HG03442 (cell line): ENCODE measurements around the gene EXOG.

ENCODE experiments used
- ATAC-seq: cut with Tn5 transposase; IDR thresholded peaks from one replicate; pipeline ENCODE4 v1.9.1; 2021; ENCODE audit warnings: mild to moderate bottlenecking, moderate library complexity; ENCODE audit not compliant: unreplicated experiment

The EXOG gene

GRCh38 chr3:38543586-38543985 is 47.4 kb downstream of the EXOG start:
- no peak for ATAC-seq

GRCh38 chr3:38544926-38545325 is 48.8 kb downstream of the EXOG start:
- ATAC-seq = no peak

- ATAC-seq = no peak
Observed at GRCh38 chr3:38545550-38545949, 49.4 kb downstream of the EXOG start.

DNA sequence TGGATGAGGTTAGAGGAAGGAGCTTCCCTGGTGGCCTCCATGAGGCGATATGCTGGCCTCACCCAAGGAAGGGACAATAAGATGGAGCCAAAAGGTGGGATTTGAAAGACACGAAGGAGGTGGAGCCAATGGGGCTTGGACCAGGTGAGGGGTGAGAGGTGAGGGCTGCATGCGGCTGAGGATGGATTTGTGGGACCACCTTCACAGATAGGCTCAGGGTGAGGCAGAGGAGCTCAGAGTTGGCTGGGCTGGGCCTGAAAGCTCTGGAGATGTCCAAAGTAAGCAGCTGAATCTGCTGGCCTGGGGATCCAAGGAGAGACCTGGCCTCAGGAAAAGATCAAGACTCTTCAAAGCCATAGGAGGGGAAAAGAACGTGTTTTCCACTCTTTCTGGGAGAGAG is 49.8 kb downstream of the EXOG start:
- ATAC-seq = no peak

DNA sequence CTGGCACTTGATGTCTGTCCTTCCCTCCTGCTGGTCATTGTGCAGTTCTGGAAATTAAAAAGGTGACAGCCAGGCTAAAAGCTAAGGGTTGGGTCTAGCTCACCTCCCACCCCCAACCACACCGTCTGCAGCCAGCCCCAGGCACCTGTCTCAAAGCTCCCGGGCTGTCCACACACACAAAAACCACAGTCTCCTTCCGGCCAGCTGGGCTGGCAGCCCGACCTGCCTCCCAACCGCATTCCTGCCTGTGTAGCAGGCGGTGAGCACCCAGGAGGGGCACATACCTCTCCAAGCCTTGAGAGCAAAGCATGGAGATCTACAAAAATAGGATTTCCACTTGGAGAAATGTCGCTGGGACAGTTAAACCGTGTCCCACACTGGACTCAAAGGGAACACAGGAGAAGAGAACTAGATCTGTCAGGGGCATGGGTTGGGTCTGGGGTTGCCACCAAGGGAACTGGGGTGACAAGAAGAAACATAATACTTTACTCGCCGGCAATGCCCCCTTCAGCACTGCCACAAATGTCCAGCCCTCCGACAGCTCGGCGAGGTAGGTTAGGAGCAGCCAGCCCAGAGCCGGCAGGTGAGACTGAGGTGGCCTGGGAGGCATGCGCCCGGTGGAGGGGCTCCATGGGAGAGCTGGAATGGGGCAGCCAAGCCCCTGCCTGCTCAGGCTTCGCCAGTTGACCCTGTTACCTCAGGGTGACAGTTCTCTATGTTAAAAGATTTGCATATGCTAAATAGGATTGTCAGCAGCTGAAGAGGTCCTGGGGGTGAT is 52.2 kb downstream of the EXOG start:
- no peak for ATAC-seq

GRCh38 chr3:38549082-38549481 is 52.9 kb downstream of the EXOG start:
- no peak for ATAC-seq

DNA sequence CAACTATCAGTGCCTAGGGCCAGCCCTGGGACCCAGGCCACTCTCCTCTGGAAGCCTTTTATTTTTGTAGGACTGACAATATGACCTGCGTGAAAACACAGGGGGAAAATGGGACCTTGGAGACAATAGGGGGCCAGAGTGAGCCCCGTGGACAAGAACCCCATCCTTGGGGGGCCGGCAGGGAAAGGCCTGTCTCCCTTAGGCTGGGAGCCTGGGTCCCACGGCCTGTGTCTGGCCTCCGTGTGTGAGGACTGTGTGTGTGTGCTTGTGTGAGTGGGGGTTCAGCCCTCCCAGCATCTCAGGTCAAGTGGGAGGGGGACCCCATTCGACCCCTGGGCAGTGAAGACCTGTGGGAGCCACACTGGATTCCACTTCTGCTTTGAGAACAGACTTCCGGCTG is 53.3 kb downstream of the EXOG start:
- no peak for ATAC-seq

DNA sequence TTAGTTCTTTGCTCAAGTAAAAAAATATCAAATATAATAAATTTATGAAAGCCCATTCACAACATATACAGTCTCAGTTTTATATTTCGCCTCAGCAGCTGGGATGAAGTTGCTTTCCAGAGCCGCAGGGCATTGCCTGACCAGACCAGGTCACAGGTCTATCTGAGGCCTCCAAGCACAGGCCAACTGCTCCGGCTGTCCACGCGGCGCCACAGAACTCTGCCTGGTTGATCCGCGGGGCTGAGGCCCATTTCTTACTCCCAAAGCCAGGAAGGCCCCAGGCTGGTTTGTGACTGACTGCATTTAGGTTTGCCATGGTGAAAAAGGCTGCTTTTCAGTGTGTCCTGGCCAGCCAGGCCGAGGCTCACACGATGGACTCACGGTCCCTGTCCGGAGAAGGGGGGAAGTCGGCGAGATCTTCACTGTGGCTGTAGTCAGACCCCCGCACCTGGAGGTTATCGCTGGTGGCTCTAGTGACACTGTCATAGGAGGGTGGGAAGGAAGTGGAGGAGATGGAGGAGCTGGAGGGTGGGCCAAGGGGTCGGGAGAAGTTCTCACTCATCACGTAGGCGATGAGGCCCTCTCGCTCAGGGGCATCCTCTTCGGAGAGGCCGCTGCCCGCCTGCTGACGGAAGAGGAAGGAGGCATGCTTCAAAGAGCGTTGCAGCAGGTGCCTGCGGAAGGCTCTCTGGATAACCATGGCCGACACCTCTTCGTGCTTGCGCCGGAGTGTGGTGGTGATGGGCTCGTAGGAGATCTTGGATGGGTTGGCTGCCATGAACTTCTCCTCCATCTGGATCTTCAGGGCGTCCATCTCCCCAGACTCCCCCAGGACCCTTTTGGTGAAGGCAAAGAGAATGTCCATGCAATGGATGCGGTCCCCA is 54.1 kb downstream of the EXOG start:
- ATAC-seq = no peak

DNA sequence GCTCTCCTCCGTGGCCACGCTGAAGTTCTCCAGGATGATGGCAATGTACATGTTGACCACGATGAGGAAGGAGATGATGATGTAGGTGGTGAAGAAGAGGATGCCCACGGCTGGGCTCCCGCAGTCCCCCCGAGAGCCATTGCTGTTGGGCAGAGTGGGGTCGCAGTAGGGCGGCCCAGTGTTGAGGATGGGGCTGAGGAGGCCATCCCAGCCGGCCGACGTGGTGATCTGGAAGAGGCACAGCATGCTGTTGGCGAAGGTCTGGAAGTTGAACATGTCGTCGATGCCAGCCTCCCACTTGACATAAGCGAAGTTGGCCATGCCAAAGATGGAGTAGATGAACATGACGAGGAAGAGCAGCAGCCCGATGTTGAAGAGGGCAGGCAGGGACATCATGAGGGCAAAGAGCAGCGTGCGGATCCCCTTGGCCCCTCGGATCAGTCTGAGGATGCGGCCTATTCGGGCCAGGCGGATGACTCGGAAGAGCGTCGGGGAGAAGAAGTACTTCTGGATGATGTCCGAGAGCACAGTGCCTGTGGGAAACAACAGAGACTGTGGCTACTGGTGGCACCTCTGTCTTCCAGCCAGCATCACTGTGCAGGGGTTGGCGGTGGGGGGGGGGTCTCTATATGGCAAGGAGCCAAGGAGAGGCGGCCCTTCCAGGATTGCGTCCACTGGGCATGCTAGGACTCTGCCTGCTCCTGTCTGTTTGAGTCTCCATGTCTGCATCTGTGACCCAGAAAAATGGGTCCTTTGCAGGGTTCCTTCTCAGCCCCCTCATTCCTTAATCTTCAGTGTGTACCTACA is 55.1 kb downstream of the EXOG start:
- ATAC-seq = no peak

DNA sequence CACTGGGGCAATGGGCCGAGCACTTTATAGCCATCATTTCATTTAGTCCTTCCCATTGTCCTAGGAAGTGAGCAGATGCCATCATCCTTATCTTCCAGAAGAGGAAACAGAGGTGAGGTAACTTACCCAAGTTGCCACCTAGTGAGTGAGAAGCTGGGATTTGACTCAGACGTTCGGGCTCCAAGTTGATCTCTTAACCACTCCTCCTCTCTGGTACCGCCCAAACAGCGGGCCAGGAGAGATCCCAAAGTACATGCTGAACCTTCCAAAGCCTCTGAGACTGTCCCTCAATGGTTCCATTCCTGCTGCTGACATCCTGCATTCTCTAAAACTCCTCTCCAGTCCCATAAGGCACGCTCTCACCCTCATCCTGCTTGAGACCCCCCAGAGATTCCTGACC is 56.2 kb downstream of the EXOG start:
- ATAC-seq = no peak

DNA sequence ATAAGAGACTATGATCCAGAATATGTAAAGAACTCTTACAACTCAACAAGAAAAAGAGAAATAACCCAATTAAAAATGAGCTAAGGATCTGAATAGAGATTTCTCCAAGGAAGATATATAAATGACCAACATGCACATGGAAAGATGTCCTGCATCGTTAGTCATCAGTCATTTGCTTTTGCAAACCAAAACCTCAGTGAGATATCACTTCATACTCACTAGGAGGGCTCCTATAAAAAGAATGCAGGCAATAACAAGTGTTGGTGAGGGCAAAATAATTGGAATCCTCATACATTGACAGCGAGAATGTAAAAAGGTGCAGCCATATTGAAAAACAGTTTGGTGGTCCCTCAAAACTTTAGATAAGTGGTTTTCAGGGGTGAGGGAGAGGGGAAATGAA is 56.9 kb downstream of the EXOG start:
- ATAC-seq = no peak

DNA sequence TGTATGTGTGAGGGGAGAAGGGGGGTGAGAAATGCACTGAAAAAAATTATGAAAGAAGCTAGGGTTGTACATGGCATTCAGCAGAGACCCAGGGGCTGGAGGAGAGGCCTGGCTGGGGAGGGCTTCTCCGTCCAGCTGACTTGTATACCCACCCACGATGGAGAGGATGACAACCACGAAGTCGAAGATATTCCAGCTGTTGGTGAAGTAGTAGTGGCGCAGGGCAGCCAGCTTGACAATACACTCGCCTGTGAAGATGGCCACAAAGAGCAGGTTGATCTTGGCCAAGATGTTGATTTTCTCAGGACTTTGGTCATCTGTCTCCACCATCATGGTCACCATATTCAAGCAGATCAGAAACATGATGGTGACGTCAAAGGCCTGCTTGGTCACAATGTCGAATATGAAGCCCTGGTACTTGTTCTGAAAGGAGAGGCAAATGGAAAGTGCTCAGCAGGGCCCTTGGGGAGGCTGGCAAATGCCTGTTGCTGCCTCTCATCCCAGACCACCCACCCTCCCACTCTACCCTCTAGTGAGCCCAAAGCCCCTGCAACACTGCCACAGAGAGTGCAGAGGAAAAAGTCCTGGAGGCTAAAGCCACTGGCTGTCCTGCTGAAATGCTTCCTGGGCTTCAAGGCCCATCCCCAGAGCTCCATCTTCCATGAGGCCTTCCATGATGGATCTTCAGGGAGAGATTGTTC is 58.1 kb downstream of the EXOG start:
- no peak for ATAC-seq

GRCh38 chr3:38555149-38555840 is 59.2 kb downstream of the EXOG start:
- ATAC-seq = no peak

DNA sequence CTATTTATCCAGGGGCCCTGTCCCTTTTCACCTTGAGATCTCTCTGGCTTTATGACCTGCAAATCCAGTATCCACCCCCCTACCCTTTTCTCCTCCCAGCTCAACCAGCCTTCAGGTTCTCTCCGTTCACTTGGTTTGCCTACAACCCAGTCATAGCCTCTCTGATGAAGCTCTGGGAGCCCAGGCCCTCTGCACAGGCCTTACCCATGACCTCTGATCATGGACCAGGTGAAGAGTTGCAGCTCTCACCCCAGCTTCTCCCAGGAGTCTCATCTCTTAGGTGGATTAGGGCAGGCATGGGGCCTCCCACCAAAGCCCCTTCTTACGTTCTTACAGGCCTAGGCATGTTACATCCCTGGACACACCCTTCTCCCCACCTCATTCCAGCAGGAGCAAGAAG is 59.8 kb downstream of the EXOG start:
- no peak for ATAC-seq

GRCh38 chr3:38556640-38557358 is 60.7 kb downstream of the EXOG start:
- ATAC-seq = no peak

DNA sequence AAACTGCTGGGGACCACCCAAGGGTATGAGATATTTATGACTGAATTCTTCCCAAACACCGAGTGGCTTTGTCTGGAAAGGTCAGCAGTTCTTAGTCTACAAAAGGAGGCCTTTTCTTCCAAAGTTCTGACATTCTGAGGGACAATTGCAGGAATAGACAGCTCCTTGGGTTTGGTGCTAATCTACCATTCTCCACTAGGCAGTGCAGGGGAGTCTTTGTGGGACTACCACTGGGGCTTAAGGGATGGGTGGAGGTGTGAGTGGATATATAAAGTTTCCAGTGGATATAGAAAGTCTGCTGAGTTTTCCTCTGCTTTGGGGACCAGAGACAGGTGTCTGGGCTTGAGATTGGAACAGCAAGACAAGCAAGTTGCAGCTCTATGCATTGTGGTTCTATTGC is 62.7 kb downstream of the EXOG start:
- no peak for ATAC-seq

DNA sequence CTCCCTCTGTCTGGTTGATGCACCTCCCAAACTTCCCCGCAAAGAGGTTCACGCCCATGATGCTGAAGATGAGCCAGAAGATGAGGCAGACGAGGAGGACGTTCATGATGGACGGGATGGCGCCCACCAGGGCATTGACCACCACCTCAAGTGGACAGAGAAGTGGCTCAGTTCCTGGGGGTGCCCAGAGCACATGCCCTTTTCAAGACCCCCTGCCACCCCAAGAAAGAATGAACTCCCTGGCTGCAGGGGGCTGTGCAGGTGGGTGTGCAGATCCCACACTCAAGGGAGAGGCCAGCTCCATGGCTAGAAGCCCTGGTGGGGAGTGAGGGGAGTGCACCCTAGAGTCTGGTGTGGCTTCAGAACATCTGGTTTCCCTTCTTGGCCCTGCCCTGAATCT is 64.1 kb downstream of the EXOG start:
- no peak for ATAC-seq

DNA sequence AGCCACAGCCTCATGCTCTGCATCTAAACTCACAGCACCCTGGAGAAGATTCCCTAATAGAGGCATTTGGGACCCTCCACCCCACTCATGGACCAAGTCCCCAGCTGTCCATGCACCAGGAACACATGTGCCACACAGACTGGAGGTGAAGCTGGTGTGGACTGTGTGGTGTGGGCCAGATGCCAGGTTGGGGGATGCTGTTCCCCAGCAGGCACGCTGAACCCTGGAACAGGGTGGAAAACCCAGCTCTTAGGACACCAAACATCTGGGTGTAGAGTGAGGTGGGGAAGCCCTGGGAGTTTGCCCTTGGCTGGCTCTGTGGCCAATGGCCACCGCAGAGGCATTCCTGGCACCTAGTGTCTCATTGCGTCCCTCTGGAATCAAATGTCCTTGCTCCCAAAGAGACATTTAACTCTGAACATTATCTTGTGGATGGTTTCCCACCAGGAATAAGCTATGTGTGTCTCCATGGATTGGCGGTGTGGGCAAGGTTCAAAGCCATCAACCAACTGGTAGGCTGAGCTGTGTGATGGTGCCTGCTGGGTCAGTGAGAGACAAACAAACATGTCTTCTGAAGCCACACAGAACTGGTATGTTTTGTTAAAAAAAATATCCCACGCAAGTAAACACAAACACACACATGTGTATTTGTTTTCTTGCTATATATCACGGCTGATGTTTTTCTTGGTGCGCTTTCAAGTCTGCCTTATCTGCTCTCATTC is 65.0 kb downstream of the EXOG start:
- no peak for ATAC-seq
